Esophagus squamous epithelium (tissue), 5 donors: ENCODE measurements around the gene MYH15. TPM values are rescaled to one million over a fixed set of nuclear protein-coding genes. Genes with fewer than 3 reads are reported as not detected.

ENCODE experiments used
- DNase-seq: peaks from one replicate; lab custom pipeline; 2025; lab: John Stamatoyannopoulos, UW
- H3K27ac ChIP-seq, 4 donors: fragments of 200-600 bp; sonication (generic); one replicate each; pipeline ENCODE4 v1.5.1; 2016 to 2019; ENCODE audit warnings: mild to moderate bottlenecking in 1 of 4
- H3K27me3 ChIP-seq, 4 donors: fragments of 200-600 bp; sonication (generic); 1 replicate in 3 of 4; 2 replicates in 1 of 4; pipeline versions ENCODE4 v1.5.1 to v1.6.0; 2017 to 2021; ENCODE audit warnings: antibody characterized with exemption in 1 of 4
- H3K36me3 ChIP-seq, 3 donors: fragments of 200-600 bp; sonication (generic); one replicate each; pipeline ENCODE4 v1.5.1; 2016 to 2019
- H3K4me1 ChIP-seq, 3 donors: fragments of 200-600 bp; sonication (generic); one replicate each; pipeline ENCODE4 v1.5.1; 2017 to 2019
- H3K4me3 ChIP-seq, 4 donors: fragments of 200-600 bp; sonication (generic); 1 replicate in 3 of 4; 2 replicates in 1 of 4; pipeline ENCODE4 v1.5.1; 2016 to 2019; ENCODE audit warnings: mild to moderate bottlenecking in 2 of 4, moderate library complexity in 1 of 4
- H3K9me3 ChIP-seq, 3 donors: fragments of 200-600 bp; sonication (generic); one replicate each; pipeline ENCODE4 v1.5.1; 2016 to 2019
- POLR2A ChIP-seq, 4 donors: fragments of 450-650 bp; IDR thresholded peaks; one replicate each; pipeline ENCODE4 v1.6.1; 2017; ENCODE audit warnings: antibody characterized with exemption in 4 of 4, mild to moderate bottlenecking in 4 of 4, moderate library complexity in 3 of 4
- WGBS, 2 donors: methylation state at CpG; one replicate each; pipeline ENCODE4 v1.1.5; 2018; 5-methylcytosine and 5-hydroxymethylcytosine counted together
- intact Hi-C: fragments of 100-400 bp; cut with DNase I; formaldehyde crosslinking; loops from one replicate; pipeline ENCODE4 v1.15.0; 2022
- total RNA-seq, 4 donors: library from RNA; depleted of rRNA; stranded (reverse); fragments of >200 nt; gene quantifications; one replicate each; pipeline ENCODE4 v1.1.0, GENCODE V29; 2016
- TF ChIP-seq, protein P1 (sequence below), 6 experiments: fragments of 450-650 bp in 4 of 6; fragments of 200-600 bp in 2 of 6; sonication (generic) in 2 of 6; IDR thresholded peaks; one replicate each; pipeline ENCODE4 v1.5.1; 2016 to 2019; ENCODE audit warnings: antibody characterized with exemption in 6 of 6, mild to moderate bottlenecking in 4 of 6, moderate library complexity in 4 of 6
- donor health status: DM: yes; HTN: yes; CAD: no.

Gene MYH15
- total RNA-seq, 4 donors from 2014 or later, result under 0.01 TPM; not detected in 3

DNA sequence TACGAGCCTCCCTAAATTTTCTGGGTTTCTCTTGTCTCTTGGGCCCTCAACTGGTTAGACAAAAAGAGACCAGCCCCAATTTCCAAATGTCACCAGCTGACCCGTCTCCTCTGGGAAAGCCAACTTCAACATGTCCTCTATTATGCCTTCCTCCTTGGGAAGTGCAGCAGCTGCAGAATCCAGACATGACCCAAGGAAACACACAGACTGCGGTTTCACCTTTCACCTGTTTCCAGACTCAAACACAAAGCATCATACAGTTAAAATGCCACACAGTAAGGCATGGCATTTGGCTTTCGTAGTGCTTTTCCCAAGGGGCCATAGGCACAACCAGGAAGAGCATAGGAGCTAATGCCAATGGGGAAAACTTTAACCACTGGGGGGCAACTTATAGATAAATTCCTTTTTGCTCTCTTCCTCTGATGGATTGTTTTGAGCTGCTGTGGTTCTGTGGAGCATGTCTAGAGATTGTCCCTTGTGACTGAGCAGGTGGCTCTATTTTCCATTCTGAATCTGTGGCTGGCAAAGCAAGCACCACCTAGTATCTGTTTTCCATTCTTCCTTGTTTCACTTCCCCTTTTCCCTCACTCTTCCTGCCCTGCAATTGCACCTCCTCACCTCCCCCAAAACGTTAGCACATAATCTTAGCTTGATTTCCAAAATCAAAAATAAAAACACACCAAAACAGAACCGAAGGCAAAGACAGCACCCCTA is 164.7 kb downstream of the MYH15 start:
- no peaks in the 10 kb centered on the region for H3K4me1 ChIP-seq
- no peak for TF ChIP-seq POLR2A (IDR thresholded peaks at IDR 0.05)
- TF ChIP-seq, protein P1, sequence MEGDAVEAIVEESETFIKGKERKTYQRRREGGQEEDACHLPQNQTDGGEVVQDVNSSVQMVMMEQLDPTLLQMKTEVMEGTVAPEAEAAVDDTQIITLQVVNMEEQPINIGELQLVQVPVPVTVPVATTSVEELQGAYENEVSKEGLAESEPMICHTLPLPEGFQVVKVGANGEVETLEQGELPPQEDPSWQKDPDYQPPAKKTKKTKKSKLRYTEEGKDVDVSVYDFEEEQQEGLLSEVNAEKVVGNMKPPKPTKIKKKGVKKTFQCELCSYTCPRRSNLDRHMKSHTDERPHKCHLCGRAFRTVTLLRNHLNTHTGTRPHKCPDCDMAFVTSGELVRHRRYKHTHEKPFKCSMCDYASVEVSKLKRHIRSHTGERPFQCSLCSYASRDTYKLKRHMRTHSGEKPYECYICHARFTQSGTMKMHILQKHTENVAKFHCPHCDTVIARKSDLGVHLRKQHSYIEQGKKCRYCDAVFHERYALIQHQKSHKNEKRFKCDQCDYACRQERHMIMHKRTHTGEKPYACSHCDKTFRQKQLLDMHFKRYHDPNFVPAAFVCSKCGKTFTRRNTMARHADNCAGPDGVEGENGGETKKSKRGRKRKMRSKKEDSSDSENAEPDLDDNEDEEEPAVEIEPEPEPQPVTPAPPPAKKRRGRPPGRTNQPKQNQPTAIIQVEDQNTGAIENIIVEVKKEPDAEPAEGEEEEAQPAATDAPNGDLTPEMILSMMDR (IDR thresholded peaks at IDR 0.05), result no peak
- no peaks in the 10 kb centered on the region for H3K27me3 ChIP-seq
- no peak for DNase-seq
- H3K9me3 ChIP-seq, result no peaks in the 10 kb centered on the region
- no peaks in the 10 kb centered on the region for H3K36me3 ChIP-seq
- intact Hi-C loops, result no loop called here
- no peak overlapping the region for H3K4me3 ChIP-seq
- 38 to 57% methylated on average over 6 of the region's 6 CpGs for WGBS, 2 donors
- H3K27ac ChIP-seq, result no peak overlapping the region

DNA sequence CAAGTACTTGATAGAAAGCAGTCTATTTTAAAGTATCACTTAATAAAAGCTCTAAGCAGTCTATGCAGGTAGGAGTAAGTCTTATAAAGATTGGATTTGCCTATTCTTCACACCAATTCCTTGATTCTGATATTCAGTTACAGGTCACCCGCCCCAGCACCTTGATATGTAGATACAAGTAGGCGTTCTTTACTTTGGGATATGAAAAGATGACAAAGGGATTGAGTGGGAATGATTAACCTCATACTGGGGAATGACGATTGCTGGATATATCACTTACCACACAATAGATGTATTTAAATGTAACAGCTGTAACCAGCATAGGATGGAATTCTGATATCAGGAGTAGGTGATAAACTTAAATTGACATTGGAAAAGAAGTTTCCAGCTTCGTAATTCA is 166.9 kb downstream of the MYH15 start:
- no peak for DNase-seq
- Histone ChIP-seq H3K27ac (no peak overlapping the region), H3K36me3 (no peaks in the 10 kb centered on the region), H3K4me1 (no peaks in the 10 kb centered on the region), H3K27me3 (no peaks in the 10 kb centered on the region), H3K4me3 (no peak overlapping the region), H3K9me3 (no peaks in the 10 kb centered on the region)
- TF ChIP-seq POLR2A (IDR thresholded peaks at IDR 0.05), result no peak
- TF ChIP-seq, protein P1 (IDR thresholded peaks at IDR 0.05), result no peak
- intact Hi-C loops, result no loop called here
- WGBS, 2 donors, result 78 to 87% methylated on average over 4 of the region's 4 CpGs

DNA sequence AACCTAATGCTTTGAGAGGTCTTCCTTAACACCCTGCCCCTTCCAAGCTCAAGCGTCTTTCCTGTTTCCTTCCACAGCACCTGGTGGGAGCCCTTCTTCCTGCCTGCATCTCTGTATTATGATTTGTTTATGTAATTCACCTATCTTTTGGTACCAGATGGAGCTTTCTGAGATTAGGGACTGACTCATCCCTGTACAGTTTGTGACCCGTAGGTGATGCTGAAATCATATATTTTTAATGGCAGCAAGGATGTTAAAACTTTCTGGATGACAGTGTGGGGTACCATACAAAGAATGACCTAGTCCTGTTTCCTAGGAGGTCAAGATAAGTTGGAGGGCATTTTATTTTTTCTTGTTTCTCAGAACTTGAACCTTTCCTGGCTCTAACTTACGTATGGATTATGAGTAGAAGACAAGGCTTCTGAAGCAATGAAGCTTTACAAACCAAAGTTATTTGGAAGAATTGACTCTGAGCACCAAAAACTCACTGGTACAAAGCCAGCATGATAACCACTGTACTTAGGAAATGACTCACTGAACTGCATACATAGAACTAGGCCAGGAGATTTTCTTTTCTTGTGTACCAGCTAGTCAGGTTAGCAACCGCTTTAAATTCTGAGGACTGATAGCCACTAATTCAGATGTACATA is 167.4 kb downstream of the MYH15 start:
- Histone ChIP-seq H3K9me3 (no peaks in the 10 kb centered on the region), H3K27ac (no peak overlapping the region), H3K27me3 (no peaks in the 10 kb centered on the region), H3K4me1 (no peaks in the 10 kb centered on the region), H3K4me3 (no peak overlapping the region), H3K36me3 (no peaks in the 10 kb centered on the region)
- no peak for TF ChIP-seq POLR2A (IDR thresholded peaks at IDR 0.05)
- TF ChIP-seq, protein P1 (IDR thresholded peaks at IDR 0.05), result no peak
- DNase-seq, result no peak
- intact Hi-C loops, result no loop called here
- 42 to 43% methylated on average over 4 of the region's 4 CpGs for WGBS, 2 donors

DNA sequence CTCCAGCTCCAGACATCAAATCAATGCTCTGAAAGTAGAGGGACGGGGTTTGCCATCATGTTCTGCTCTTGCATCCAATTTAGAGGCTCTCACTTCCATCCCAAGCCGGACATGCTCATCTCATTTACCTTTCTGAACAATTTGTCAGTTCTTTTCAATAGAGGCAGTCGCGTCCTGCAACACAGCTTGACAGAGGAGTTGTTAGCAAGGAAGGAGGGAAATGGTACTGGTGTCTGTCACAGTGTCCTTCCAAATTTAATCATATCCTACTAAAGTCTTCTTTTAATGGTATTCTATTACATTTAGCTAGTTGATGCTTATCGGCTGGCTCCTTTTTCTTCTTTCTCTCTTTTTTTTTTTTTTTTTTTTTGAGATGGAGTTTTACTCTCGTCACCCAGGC is 168.5 kb downstream of the MYH15 start:
- Histone ChIP-seq H3K27ac (no peak overlapping the region), H3K9me3 (no peaks in the 10 kb centered on the region), H3K4me1 (no peaks in the 10 kb centered on the region), H3K27me3 (no peaks in the 10 kb centered on the region), H3K4me3 (no peak overlapping the region), H3K36me3 (no peaks in the 10 kb centered on the region)
- WGBS, 2 donors, result 76 to 88% methylated on average over 6 of the region's 6 CpGs
- no peak for DNase-seq
- TF ChIP-seq, protein P1 (IDR thresholded peaks at IDR 0.05), result no peak
- intact Hi-C loops, result no loop called here

DNA sequence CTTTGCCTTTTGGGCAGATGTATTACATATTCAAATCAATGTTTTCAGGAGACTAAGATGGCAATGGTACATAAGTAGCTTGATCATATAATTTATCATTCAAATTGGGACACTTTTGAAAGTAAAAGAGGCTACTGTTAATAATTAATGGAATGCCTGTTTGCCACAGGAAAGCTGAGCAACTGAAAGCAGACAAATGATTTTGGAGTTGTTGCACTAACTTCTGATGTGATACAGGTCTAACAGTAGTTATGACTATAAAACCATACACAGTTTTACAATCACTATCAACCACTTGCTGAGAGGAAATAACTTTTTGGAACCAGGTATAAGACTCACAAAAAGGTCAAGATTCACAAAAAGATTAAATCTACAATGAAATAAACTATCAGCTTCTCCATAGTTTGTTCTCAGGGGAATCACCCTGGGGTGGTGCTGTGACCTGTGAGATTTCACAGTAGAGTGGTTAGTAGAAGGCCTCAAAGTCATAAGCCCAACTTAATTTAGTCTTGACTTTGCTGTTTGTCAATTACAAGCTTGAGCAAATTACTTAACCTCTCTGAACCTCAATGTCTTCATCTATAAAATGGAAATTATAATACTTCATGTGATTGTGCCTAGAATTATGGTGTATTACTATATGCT is 171.4 kb downstream of the MYH15 start:
- TF ChIP-seq, protein P1 (IDR thresholded peaks at IDR 0.05), result no peak
- no peak for TF ChIP-seq POLR2A (IDR thresholded peaks at IDR 0.05)
- DNase-seq, result no peak
- no peak overlapping the region for H3K4me3 ChIP-seq

More for the DNA sequence above, 171.4 kb downstream of the MYH15 start:
- H3K4me1 ChIP-seq, result no peaks in the 10 kb centered on the region
- no peak overlapping the region for H3K27ac ChIP-seq
- H3K36me3 ChIP-seq, result no peaks in the 10 kb centered on the region
- H3K9me3 ChIP-seq, result no peaks in the 10 kb centered on the region
- H3K27me3 ChIP-seq, result no peaks in the 10 kb centered on the region
- intact Hi-C loops, result no loop called here
